Activated CD4-positive, alpha-beta T cell treated with anti-CD3 and anti-CD28 coated beads, Interleukin-2, amount 50 U/mL, for 24 hours (primary cell): ENCODE results near the gene FDX1.

ENCODE experiments used
- DNase-seq, 2 donors: peaks; one replicate each; pipeline ENCODE4 v3.0.0-alpha.2; 2020; ENCODE audit warnings: low read depth in 1 of 2, low spot score in 1 of 2

FDX1 gene

DNA sequence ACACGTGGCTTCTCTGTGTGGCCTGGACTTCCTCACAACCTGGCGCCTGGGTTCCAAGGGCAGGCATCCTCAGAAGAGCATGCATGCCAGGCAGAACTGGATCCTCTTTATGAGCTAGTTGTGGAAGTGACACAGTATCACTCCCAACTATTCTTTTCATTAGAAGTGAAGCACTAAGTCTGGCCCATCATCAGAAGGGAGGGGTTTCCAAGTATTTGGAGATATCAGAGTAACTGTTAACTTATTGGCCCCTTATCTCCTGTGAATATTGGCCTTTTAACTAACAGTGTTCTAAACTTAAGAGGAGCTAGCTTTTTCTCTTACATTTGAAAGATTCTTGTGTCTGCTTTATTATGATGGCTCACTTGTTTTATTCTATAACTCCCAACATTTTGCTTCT is 35.5 kb downstream of the FDX1 start:
- DNase-seq = no peak

DNA sequence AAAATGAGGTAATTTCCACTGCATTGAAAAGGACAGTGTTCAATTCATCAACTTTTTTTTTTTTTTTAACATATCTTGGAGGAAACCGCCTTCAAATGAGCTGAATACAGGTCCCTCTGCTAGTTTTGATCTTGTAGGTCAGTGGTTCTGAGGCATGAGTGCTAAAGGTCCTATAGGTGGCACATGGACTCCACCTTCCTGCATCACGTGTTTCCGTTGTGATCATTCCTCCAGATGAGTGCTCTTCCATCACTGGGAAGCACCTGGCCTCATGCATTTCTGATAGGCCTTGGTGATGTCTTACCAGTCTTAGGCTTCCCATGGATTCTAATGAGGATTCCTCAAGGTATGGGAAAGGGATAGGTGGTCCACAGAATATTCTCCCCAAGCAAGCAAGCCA is 37.8 kb downstream of the FDX1 start:
- no peak for DNase-seq

GRCh38 chr11:110468121-110468520 is 38.4 kb downstream of the FDX1 start:
- no peak for DNase-seq

- no peak for DNase-seq
Measured at GRCh38 chr11:110469127-110469526, 39.4 kb downstream of the FDX1 start.

DNA sequence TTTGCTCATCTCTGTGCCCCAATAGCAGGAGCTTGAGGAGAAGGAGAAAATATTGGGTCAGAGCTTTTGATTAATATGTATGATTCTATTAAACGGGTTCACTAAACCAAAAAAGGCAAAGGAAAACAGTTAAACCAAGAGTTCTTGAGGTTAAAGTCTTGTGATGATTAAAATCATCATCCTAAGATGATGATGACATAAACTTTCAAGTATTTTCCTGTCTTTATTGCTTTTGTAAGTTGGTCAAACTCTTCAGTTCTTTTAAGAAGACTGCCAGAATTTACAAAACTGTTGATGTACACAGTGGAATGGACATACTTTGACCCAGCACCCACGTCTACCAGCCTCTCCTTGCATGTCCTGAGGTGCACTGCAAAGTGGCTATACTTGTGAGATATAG is 41.0 kb downstream of the FDX1 start:
- no peak for DNase-seq

- no peak for DNase-seq
Measured at GRCh38 chr11:110471371-110471770, 41.6 kb downstream of the FDX1 start.

DNA sequence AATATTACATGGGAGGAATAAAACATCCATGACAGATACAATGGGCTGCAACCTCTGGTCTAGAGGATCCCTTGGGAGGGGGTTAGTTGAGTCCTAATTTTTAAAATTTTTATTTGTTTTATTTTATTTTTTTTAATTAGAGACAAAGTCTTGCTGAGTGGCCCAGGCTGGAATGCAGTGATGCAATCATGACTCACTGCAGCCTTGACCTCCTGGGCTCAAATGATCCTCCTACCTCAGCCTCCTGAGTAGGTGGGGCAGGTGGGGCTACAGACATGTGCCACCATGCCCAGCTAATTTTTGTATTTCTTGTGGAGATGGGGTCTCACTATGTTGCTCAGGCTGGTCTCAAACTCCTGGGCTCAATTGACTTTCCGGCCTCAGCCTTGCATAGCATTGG is 43.1 kb downstream of the FDX1 start:
- DNase-seq = no peak

- no peak for DNase-seq
Measured at GRCh38 chr11:110473706-110474105, 44.0 kb downstream of the FDX1 start.

- no peak for DNase-seq
Measured at GRCh38 chr11:110474578-110474977, 44.8 kb downstream of the FDX1 start.

- DNase-seq = no peak
Measured at GRCh38 chr11:110475671-110476070, 45.9 kb downstream of the FDX1 start.

DNA sequence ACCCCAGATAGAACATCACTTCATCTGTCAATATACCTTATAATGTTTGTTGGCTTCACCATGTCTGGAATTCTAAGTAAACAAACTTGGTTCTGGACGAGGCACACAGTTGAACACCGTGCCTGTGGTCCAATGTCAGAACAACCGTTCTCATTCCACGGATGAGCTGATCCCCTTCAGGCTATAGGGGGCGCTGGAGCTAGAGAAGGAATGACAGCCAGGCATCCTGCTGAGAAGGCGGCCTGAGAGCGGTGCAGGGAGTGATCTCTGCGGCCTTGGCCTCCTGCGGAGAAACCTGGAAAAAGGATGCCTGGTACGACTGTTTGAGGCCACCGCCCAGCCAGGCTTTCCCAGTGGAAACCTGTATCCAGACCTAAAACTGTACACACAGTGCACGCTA is 48.7 kb downstream of the FDX1 start:
- DNase-seq = no peak

- no peak for DNase-seq
Measured at GRCh38 chr11:110479108-110480101, 49.7 kb downstream of the FDX1 start.

GRCh38 chr11:110481523-110481922 is 51.8 kb downstream of the FDX1 start:
- no peak for DNase-seq

DNA sequence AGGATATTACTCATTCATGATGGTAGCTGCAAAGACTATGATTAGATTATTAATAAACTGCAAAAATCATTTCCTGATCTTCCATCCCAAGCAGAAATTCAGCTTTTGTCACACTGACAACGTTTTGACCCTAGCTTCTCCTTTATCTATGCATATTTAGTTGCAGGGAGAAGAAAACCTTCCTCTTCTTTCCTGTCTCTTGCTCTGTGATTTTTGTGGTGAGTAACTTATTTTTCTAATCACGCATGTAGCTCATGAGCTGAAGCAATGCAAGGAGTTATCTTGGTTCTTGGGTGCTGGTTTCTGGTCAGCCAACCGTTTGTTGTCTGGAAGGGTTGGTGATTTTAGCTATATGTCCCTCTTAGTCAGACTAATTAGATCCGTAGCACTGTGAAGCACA is 56.4 kb downstream of the FDX1 start:
- no peak for DNase-seq

DNA sequence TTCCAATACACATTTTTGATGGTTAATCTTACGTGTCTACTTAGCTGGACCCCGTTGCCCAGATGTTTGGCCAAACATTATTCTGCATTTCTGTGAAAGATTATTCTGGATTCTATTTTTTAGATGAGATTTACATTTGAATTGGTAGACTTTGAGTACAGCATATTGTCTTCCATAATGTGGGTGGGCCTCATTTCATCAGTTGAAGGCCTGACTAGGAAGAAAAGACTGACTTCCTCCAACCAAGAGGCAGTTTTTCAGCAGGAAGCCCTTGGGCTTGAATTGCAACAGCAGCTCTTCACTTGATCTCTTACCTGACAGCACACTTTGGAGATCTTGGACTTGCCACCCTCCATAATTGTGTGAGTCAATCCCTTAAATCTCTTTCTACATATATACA is 58.7 kb downstream of the FDX1 start:
- no peak for DNase-seq

DNA sequence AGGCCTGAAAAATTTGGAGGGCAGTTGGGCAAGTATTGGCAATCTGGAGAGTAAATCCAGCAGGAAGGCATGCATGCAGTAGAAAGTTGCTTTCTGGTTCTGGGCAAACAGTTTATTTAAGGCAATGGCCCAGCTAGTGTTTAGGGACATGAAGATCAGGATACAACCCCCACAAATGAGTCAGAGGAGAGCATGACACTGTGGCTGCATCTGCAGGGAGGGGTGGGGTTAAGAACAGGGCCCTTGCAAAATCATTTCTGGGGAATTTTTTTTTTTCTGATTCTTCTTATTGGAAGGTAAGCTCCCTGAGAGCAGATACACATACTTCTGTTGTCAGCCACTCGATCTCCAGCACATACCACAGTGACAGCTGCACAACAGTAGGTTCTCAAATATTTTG is 61.1 kb downstream of the FDX1 start:
- no peak for DNase-seq

GRCh38 chr11:110491577-110492320 is 62.0 kb downstream of the FDX1 start:
- no peak for DNase-seq

DNA sequence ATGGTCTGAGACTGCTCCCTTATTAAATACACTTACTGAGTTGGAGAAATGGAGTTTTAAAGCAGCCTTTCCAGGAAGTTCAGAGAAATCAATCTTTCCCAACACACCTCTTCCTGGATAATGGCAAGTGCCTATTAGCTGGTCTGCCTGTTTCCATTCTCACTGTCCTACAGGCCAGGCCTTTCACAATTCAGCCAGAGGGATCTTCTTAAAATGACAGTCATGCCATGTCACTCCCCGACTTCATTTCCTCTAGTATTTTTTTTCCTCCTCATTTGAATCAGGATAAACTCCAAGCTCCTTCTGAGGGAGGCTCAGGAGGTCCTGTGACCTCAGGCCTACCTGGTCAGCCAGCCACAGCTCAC is 62.6 kb downstream of the FDX1 start:
- no peak for DNase-seq

DNA sequence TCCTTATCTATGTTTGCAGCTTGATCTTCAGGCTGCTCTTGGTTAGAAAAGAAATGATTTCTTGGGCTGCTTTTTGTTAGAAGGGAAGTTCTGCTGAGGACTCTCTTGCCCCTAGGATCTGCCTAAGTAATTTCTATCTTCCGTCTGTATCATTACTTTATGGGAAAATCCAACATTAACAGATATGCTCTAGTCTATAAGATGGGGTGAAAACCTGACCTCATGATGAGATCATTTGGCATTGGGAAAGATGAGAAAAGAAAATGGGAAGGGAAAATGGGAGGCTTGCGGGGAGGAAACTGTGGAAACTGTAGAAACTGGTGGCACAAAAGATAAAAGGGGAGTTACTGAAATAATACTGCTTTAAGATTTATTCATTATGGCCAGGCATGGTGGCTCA is 63.6 kb downstream of the FDX1 start:
- no peak for DNase-seq

GRCh38 chr11:110497231-110497978 is 67.7 kb downstream of the FDX1 start:
- no peak for DNase-seq

- no peak for DNase-seq
Measured at GRCh38 chr11:110501428-110501827, 71.7 kb downstream of the FDX1 start.
